Gastroesophageal sphincter (tissue), 3 donors: ENCODE results near the gene TGFBI.

ENCODE experiments used
- CTCF ChIP-seq, 4 experiments: fragments of 200-600 bp in 2 of 4; fragments of 450-650 bp in 2 of 4; sonication (generic) in 1 of 4; IDR thresholded peaks; one replicate each; pipeline ENCODE4 v1.5.1; 2017 to 2019; ENCODE audit warnings: antibody characterized with exemption in 4 of 4, mild to moderate bottlenecking in 2 of 4, moderate library complexity in 2 of 4
- POLR2A ChIP-seq, 2 donors: fragments of 450-650 bp; IDR thresholded peaks; one replicate each; pipeline ENCODE4 v1.6.1; 2017; ENCODE audit warnings: antibody characterized with exemption in 2 of 2, mild to moderate bottlenecking in 2 of 2, moderate library complexity in 1 of 2

- TF ChIP-seq POLR2A (IDR thresholded peaks at IDR 0.05), result no peak
- TF ChIP-seq CTCF (IDR thresholded peaks at IDR 0.05), result no peak
Measured at GRCh38 chr5:136052692-136053335, 24.0 kb downstream of the TGFBI start.
